Tibial nerve (tissue), 4 donors: ENCODE results near the gene GABRR1.

Experiments
- CTCF ChIP-seq, 5 experiments: fragments of 200-600 bp in 3 of 5; fragments of 450-650 bp in 2 of 5; sonication (generic) in 3 of 5; IDR thresholded peaks; one replicate each; pipeline ENCODE4 v1.5.1; 2016 to 2019; ENCODE audit warnings: antibody characterized with exemption in 5 of 5, mild to moderate bottlenecking in 3 of 5, moderate library complexity in 2 of 5
- EP300 ChIP-seq, 2 donors: sonication (generic); formaldehyde crosslinking; IDR thresholded peaks; one replicate each; pipeline ENCODE4 v1.6.1; 2017; ENCODE audit warnings: antibody characterized with exemption in 2 of 2, mild to moderate bottlenecking in 1 of 2

- TF ChIP-seq CTCF (IDR thresholded peaks at IDR 0.05), result no peak
- TF ChIP-seq EP300 (IDR thresholded peaks at IDR 0.05), result no peak
These were observed 34.8 kb upstream of the GABRR1 start for GRCh38 chr6:89251976-89252375.
